ENCODE data around the gene KAZN.
A peak's percentile ranks its signal among the peaks of the same experiment; 100 is the strongest.

The KAZN gene

GRCh38 chr1:14723401-14723800, 124.9 kb downstream of the KAZN start:
- DNase-seq = no peak

GRCh38 chr1:14724246-14724645, 125.8 kb downstream of the KAZN start:
- no peak for DNase-seq

GRCh38 chr1:14724678-14725077, 126.2 kb downstream of the KAZN start:
- no peak for DNase-seq

GRCh38 chr1:14725238-14725637, 126.8 kb downstream of the KAZN start:
- DNase-seq = no peak

- no peak for DNase-seq
Measured at GRCh38 chr1:14725695-14726094, 127.2 kb downstream of the KAZN start.

- DNase-seq = no peak
Measured at GRCh38 chr1:14726606-14727005, 128.1 kb downstream of the KAZN start.

- DNase-seq = no peak
Measured at GRCh38 chr1:14728516-14728915, 130.0 kb downstream of the KAZN start.

- DNase-seq = no peak
Measured at GRCh38 chr1:14732728-14733047, 134.2 kb downstream of the KAZN start.

GRCh38 chr1:14733048-14733778, 134.7 kb downstream of the KAZN start:
- DNase-seq = no peak

- DNase-seq = no peak
Measured at GRCh38 chr1:14733779-14734140, 135.3 kb downstream of the KAZN start.

- DNase-seq = no peak
Measured at GRCh38 chr1:14735841-14736240, 137.4 kb downstream of the KAZN start.

- no peak for DNase-seq
Measured at GRCh38 chr1:14737561-14738094, 139.1 kb downstream of the KAZN start.

GRCh38 chr1:14738235-14738634, 139.8 kb downstream of the KAZN start:
- DNase-seq = no peak

- no peak for DNase-seq
Measured at GRCh38 chr1:14738647-14739046, 140.2 kb downstream of the KAZN start.

- DNase-seq = no peak
Measured at GRCh38 chr1:14739082-14739832, 140.8 kb downstream of the KAZN start.

GRCh38 chr1:14740016-14740415, 141.5 kb downstream of the KAZN start:
- DNase-seq = peak; percentile 70

- DNase-seq = peak; percentile 17
Measured at GRCh38 chr1:14741082-14741481, 142.6 kb downstream of the KAZN start.

- no peak for DNase-seq
Measured at GRCh38 chr1:14741532-14741931, 143.0 kb downstream of the KAZN start.

GRCh38 chr1:14742181-14742980, 143.9 kb downstream of the KAZN start:
- peak; percentile 29 for DNase-seq

- no peak for DNase-seq
Measured at GRCh38 chr1:14743368-14743767, 144.9 kb downstream of the KAZN start.

GRCh38 chr1:14745001-14745720, 146.7 kb downstream of the KAZN start:
- no peak for DNase-seq

- no peak for DNase-seq
Measured at GRCh38 chr1:14745789-14746188, 147.3 kb downstream of the KAZN start.

- DNase-seq = no peak
Measured at GRCh38 chr1:14746393-14746792, 147.9 kb downstream of the KAZN start.
